ENCODE measurements around the gene CKLF. TPM values are rescaled to one million over a fixed set of nuclear protein-coding genes. Genes with fewer than 3 reads are reported as not detected.

CKLF gene
- total RNA-seq, 1 donor from 2014 or later = 33.0 TPM

DNA sequence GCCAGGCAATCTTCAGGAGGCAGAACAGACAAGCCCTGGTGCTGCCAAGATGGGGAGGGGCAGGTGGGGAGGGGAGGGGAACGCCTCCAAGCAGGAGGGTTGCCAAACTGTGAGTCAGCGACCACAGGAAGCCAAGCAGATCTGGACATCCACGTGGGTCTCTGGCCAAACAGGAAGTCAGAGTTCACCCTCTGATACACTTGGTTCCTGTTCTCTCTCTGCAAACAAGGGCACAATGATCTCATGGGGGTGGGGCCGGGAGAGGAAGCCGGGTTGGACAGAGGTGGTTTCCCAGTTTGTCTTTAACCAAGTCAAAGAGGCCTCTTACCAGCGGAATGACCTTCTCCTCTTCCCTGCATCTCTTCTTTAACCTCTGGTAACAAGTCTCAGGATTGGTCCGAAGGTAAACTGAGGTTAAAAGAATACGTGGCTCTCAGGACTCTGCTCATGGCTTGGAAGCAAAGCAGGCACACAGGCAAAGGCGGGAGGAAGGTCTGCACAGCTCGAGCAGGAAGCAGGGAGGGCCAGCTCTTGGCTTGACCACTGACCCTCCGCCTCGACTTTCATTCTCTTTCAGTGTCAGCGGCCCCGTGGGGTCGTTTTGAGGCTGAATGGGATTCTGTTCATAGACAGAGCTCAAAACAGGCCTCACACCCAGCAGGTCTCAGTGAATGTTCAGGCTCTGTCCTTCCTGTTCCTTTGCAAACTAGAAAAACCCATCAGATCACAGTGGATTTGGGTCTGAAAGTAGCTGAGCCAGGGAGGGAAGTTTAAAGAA, 35.4 kb upstream of the CKLF start:
- no peak for FAIRE-seq
- peak; percentile 71 to 89 for DNase-seq (ENCODE audit: low spot score in 2 of 2)

DNA sequence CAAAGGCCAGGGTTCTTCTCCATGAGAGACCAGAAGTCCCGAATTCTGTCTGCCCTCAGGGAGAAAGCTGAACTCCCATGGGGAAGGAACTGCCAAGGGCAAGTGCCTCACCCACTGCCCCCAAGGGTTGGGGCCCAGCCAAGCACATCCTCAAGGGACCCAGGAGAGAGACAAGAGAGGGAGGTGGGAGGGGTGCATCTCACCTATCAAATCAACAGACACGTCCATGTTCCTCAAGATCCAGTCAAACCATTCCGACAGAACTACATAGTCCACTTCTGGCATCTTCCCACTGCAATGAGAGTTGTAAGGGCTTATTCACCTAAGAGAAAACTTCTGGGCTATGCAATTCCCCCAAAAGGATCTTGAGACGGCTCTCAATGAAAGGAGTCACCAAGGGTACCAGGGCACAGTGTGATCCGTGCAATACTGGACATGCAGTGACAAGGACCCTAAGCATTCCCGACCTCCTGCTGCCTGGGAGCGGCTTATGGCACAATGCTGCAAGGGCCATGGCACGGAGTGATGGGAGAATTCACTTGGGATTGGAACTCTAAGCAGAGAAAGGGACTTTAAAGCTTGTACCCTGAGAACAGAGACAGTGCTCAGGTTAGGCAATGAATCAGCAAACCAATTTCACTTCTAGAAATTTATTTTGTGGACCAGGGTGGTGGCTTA, 34.7 kb upstream of the CKLF start:
- DNase-seq (ENCODE audit: low spot score in 2 of 2) (no peak), FAIRE-seq (no peak)

DNA sequence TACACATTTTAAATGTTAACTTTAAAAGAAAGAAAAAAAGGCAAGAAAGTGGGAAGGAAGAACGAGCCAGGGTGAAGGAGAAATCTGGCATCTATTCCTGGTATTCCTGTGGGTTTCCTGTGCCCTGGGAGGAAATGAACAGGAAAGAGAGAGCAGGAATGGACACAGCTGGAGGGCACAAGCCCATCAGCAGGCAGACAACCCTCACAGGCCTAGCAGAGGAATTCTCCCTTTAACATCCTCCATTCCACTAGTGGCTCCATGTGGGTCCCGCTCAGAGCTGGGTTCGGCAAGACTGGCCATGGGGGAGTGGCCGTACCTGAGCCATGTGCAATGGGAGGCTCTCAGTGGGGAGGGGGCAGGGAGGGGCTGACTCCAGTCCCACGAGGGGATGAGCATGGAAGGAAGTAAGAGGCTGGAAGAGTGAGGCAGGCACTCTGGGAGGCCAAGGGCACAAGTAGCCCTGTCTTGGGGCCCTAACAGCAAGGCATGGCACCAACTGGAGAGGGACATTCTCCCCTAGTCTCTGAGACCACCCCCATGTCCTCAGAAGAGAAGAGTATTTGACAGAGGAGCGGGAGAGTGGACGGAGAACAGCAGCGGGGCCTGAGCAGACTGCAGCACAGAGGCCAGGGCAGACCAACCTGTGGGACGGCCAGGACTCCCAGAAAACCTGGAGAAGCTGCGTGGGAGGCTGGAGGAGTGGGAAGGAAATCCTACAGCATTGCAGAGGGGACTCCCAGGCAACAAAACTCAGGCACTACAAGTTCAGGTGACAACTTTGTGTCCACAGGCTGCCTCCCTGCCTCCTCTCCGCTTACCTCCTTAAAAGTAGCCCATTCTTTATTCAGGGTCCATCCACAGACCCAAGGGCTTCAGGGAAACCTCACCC, 32.6 kb upstream of the CKLF start:
- FAIRE-seq (no peak), DNase-seq (ENCODE audit: low spot score in 2 of 2) (no peak)

DNA sequence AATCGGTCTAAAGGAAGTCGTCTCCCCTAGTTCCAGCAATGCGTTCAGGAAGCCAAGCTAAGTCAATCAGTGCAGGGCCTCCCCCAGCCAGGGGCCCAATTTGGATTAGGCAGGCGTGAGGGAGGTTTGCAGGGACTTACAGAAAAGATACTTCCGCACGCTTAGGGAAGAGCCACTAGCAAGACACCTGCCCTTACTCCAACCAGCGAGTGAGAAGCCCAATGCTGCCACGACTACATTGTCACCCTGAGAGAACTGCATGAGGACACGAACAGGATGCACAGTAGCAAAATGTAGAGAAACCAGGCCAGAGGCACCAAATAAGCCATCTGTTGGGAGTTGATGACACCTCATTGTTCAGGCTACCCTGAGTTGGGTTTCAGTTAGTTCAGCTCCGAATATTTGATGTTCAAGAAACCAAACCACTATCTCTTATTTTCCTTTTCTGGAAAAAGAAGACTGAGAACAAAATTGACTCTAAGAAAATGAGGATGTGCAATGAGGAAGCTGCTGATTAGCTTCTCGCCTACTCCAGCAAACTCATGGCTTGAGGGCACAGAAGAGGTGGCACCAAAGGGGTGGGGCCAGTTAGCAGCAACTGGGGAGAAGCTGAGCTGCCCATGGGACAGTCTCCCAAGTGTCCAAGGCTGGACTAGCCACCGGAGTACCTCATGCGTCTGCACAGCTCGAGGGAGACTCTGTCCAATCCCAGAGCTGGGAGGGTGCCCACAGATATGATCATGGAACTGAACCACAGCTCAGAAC, 31.8 kb upstream of the CKLF start:
- FAIRE-seq = no peak

DNA sequence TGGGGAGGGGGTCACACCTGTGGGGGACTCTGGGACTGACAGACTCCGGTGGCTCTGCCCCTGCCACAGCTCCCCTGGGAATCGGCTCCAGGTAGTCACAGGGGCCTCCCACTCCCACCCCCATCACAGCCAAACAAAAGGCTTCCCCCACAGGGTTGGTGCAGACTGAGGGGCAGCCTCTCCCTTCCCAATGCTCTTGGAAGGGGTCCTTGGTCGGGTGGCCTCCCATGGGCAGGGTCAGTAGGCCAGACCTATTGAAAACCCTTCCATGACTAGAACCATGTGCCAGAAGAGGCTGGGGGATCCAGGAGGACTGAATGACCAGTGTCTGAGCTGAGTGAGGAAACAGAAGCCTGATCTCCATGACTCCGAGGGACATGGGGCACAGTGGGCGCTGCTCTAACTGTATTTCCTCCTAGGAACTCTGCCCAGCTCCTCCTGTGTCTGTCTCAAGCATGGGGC, 31.1 kb upstream of the CKLF start:
- no peak for DNase-seq (ENCODE audit: low spot score in 2 of 2)
- FAIRE-seq = no peak

More for the DNA sequence above, 31.8 kb upstream of the CKLF start:
- DNase-seq (ENCODE audit: low spot score in 2 of 2) = no peak

DNA sequence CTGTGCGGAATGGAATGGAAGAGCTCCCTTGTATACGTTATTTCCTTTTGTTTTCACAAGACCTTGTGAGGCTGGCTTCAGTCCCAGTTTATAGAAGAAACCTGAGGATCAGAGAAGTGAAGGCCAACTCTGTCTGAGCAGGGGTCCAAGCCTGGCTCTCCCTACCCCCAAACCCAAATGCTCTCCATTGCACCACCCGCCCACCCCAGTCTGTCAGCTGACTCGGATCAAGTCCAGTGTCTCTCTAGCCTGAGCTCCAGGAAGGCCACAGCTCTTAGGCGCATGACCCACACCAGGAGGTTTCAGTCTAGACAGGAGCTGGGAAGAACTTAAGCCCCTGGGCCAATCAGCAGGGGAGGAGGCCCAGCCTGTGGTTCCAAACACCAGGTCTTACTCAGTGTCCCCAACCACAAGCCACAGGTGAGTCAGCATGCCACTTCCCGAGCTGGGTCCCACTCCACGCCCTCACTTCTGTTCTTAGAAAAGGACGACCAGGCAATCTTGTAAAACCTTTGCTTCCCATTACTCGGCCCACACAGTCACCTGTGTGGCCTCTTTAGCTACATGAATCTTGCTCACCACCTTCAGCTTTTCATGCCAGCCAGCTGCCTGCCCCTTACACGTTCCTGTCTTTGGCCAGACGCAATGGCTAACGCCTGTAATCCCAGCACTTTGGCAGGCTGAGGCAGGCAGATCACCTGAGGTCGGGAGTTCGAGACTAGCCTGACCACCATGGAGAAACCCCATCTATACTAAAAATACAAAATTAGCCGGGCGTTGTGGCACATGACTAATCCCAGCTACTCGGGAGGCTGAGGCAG, 30.2 kb upstream of the CKLF start:
- no peak for FAIRE-seq
- no peak for DNase-seq (ENCODE audit: low spot score in 2 of 2)

DNA sequence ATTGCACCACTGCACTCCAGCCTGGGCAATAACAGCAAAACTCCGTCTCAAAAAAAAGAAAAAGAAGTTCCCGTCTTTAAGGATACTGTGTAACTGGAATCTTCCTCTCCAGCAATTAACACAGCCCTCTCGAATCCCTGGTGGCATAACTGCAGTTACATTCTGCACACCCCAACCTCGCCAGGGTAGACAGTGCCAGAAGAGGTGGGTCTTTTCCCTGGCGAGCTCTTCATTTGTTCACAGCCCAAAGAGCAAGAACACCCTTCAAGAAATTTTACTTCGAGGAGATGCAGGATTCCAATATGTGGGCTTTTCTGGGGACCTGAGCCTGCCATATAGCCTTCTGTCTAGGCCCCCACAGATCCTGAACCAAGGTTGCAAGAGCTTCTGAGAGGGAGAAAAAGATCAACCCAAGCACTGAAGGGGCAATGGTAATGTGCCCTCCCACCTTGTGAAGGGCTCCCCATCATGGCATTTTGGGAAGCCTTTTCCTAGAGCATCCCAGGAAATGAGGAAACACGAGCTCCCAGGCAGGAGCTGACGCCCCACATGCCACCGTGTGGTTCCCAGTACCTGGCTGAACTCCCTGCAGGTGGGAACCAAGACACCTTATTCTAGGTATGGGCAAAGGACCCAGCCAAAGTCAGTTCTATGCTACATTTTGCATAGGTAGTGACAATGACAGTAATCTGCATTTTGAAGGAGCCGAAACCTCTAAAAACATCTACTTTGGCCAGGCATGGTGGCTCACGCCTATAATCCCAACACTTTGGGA, 29.4 kb upstream of the CKLF start:
- no peak for DNase-seq (ENCODE audit: low spot score in 2 of 2)

DNA sequence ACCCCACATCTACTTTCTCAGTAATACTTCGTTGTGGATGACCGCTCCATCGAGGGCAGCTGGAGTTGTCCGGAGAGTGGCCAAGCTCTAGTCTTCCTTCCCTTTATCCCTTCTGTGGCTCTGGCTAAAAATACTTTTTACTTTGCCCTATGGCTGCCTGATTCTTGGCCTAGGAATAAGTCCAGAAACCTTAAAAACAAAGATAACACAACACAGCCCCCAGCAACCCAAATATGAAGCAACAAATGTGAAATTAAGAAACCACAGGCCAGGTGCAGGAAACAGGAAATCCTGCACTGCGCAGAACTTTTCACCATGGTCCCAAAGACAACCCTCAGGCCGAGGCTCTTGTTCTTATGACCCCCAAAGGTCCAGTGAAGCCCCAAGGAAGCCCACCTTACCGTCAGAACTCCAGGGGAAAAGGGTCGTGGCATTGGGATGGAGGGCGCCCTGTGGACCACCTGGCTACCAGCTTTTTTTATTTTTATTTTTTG, 28.5 kb upstream of the CKLF start:
- DNase-seq (ENCODE audit: low spot score in 2 of 2) = no peak
- no peak for FAIRE-seq

More for the DNA sequence above, 29.4 kb upstream of the CKLF start:
- no peak for FAIRE-seq

DNA sequence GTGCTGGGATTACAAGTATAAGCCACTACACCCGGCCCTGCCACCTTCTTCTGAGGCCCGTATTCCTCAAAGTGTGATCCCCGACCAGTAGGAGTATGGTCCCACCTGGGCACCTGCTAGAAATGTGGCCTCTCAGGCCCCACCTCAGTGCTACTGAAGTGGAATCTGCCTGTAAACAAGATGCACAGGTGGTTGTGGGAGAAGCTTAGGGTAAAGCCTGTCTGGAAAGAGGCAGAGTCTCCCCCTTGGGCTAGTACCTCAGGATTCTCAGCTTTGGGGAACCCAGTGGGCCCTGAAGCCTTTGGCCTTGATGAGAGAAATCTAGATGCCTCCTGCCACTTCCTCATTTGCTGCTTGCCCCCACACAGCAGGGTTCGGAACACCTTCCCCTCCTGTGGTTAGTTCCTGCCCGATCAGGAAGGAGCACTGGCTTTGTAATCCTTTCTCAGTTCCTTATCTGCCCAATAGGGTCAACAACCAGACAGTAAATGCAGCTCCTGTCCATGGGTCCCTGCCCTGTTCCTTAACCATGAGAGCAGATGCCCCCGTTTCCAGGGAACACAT, 27.7 kb upstream of the CKLF start:
- no peak for DNase-seq (ENCODE audit: low spot score in 2 of 2)
- FAIRE-seq = no peak

DNA sequence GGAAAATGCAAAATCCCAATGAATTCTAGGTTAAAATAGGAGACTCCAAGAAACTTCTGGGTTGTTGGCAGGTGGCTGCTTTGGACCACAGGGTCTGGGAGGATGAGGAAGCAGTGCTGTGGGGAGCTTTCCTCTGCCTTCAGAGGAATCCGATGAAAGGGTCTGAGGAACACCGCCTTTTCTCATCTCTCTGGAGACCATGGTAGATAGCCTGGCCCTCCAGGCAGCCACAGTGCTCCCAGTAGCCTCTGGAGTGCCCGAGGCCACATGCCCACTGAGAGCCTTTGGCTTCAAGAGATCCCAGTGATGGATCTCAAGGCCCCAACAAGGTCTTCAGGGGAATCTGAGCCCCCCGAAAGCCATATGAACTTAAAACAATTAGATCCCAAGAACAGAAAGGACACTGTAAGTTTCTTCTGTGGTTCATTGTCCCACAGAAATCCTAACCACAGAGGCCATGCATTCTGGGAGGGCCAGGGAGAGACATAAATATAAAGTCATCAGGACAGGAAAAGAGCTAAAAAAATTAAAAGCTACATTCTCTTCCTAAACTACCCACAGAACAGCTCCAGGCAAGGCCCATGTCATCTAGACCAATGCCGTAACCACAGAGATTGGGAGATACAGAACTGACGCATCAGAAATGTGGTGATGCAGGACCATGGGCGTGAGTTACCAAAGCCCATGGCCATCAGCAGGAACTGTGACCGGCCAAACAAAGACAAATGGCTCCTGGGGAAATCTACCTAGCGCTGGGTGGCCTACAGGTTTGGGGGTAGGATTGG, 26.8 kb upstream of the CKLF start:
- no peak for DNase-seq (ENCODE audit: low spot score in 2 of 2)
- no peak for FAIRE-seq

DNA sequence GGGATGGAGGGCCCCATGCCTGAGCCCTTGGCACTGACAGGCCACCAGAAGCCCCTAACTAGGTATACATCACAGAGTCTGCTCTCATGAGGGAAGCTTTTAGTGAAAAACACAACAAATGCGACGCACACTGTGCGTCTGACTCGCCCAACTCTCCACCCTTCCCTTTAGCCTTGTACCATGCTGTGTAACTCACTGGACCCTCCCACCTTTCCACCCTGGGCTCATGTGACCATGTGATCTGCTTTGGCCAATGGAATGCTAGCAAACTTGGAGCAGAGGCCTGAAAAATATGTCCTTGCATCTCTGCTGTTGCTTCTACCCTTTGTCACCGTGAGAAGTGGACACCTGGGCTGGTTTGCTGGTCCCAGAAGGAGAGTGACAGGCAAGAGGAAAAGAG, 24.1 kb upstream of the CKLF start:
- no peak for DNase-seq (ENCODE audit: low spot score in 2 of 2)
- FAIRE-seq = no peak

DNA sequence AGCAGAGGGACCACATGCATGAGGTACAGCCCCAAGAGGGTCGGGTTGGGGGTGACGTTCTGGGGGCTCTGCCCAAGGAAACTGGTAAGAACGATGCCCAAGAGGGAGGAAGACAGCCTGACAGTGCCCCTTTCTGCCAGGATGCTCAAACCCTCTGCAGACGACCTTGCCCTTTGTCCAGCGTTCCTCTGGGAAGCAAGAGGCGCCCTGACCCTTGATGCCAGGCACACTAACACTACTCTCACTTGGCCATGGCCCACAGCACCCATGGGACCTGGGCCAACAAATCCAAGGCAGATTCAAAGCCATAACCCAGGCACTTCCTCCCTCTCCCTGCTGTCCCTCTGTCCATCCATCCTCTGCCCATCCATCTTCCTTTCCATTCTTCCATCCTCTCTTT, 22.9 kb upstream of the CKLF start:
- DNase-seq (ENCODE audit: low spot score in 2 of 2) (no peak), FAIRE-seq (no peak)

DNA sequence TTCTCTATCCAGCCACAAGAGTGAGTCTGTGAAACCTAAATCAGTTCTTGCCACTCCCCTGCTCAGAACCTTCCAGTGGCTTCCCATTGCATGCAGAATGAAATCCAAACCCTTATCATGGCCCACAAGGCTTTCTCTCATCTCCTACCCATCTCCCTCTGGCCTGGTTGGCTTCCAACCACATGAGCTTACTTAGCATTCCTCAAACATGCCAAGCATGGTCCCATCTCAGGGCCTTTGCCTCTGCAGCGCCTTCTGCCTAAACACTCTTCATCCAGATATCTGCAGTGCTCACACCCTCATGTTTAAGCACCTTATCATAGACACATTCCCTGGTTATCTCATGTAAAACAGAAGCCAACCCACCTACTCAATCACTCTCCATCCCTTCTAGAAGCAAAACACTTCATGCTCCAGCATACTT, 18.0 kb upstream of the CKLF start:
- no peak for DNase-seq (ENCODE audit: low spot score in 2 of 2)
- FAIRE-seq = no peak

DNA sequence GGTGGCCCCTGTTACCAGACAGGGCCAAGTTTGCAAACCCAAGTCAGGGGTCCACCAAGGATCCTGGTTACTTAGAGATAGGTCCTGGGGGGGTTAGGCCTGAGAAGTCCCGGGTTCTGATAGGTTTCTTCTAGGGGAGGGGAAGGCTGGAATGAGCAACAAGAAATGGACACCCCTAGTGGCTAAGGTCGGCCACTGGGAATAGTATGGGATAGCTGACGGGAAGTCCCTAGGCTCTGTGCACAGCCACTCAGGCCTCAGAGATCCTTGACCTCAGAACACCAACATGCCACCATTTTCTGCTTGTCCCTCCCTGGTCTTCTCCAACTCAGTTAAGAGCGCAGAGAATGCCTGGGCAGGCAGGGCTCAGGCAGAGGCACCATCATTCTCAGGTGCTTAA, 15.9 kb upstream of the CKLF start:
- FAIRE-seq (no peak), DNase-seq (ENCODE audit: low spot score in 2 of 2) (no peak)

DNA sequence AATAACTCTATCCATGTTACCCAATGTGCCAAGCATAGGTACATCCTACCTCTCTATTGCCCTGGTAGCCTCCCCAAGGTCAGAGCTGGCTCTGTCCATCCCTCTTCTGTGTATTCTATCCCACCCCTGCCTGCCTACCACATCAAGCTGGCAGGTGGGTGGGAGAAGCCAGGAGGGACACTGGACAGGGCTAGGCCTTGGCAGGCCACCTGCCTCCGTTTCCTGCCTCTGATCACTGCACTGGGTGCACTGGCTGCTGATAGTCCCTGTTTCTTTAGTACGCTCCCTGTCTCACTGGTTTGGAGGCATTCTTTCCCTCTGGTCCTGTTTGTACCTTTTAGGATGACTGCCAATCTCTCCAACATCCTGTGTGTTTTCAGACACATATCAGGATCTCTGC, 15.1 kb upstream of the CKLF start:
- DNase-seq (ENCODE audit: low spot score in 2 of 2) = no peak
- FAIRE-seq = no peak

DNA sequence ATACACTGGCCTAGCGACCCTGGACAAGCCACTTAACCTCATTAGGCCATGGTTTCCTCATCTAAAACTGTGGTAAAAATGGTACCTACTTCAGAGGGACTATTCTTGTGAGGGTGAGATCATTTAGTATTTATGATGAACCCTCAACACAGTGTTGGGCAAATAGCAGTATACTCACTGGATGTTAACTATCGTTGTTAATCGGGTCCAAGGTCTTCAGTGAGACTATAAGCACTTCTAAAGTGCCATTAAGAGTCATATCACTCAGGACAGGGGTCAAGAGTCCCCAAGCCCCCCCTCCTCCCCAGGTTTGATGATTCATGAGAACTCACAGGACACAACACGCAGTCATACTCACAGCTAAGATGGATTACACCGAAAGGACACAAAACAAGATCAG, 13.5 kb upstream of the CKLF start:
- DNase-seq (ENCODE audit: low spot score in 2 of 2) (no peak), FAIRE-seq (no peak)

Data from frontal cortex (tissue), 4 donors.